Posterior vena cava (tissue), 2 donors: Measurements from ENCODE around the gene SYT6. TPM values are rescaled to one million over a fixed set of nuclear protein-coding genes. Genes with fewer than 3 reads are reported as not detected.
A peak's percentile ranks its signal among the peaks of the same experiment; 100 is the strongest.

Experiments used
- DNase-seq: peaks from one replicate; pipeline ENCODE4 v3.0.0-alpha.2; 2020; ENCODE audit warnings: low spot score
- intact Hi-C, 2 donors: fragments of 100-400 bp; cut with DNase I; formaldehyde crosslinking; loops; one replicate each; pipeline versions ENCODE4 v1.14.1 to v1.14.2; 2022 to 2023
- total RNA-seq, 2 donors: library from RNA; stranded (reverse); fragmentation: NEBNext Ultra II Directional; extraction: Animal tissue kit (Norgen Biotek cat#: 25700); gene quantifications; one replicate each; pipeline ENCODE4 v1.2.1, GENCODE V29; 2021
- donor health status: DM: yes; HTN: yes; CAD: no.
- donor health status: DM: yes; HTN: yes; CAD: no.

The SYT6 gene
- total RNA-seq, 2 donors from 2014 or later: 0.10 TPM; not detected in 1

DNA sequence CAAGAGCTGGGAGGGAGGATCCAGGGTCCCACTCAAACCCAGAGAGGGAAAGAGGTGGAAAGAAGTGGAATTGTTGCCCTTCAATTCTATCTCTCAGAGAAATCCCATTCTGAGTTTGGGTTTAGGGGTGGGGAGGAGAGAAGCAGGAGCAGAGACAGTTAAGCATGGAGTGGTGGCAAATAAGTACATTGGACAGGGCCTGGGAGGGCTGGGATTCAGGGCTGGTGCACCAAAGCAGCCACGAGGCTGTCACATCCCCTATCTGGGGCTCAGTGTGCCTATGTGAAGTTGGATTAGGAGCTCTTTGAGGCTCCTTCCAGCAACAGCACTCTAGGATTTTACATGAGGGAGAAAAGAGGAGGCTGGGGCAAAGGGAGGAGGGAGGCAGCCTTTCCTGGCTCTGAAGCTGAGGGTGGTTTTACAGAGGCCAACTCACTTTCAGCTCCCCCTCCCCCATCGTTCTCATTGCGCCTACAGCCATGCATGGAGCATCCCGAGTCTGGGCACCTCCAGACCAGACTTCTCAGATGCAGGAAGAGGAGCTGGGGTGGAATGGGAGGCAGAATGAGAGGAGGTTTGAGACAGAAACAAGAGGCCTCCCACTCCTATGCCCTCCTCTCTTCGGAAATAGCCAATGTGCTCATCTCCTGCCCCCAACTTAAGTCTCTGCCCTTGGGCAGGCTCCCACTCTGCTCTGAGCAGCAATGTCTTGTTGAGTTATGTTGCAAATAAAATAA is 3.0 kb upstream of the SYT6 start:
- DNase-seq: no peak
- intact Hi-C loops: no loop called here

DNA sequence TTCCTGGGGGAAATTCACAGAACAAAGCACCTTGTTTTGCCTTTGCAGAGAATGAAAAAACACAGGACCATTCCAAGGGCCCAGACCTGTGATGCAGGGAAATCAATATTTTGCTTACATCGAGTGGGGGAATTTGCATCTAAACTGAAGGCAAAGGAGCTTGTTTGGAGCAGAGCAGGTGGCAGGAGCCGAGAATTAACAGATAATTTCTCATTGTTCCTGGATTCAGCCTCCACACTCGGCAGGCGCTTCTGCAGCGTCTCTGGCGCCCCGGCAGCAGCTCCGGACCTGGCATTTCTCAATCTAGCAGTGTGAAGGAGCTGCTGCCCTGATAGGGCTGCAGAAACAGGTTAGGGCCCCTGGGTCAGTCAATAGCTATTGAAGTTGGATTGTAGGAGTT is 2.0 kb upstream of the SYT6 start:
- intact Hi-C loops: no loop called here

GRCh38 chr1:114154963-114155322 is 1.3 kb upstream of the SYT6 start:
- DNase-seq: peak; percentile 83
- intact Hi-C loops: no loop called here

More for the DNA sequence above, 2.0 kb upstream of the SYT6 start:
- no peak for DNase-seq

DNA sequence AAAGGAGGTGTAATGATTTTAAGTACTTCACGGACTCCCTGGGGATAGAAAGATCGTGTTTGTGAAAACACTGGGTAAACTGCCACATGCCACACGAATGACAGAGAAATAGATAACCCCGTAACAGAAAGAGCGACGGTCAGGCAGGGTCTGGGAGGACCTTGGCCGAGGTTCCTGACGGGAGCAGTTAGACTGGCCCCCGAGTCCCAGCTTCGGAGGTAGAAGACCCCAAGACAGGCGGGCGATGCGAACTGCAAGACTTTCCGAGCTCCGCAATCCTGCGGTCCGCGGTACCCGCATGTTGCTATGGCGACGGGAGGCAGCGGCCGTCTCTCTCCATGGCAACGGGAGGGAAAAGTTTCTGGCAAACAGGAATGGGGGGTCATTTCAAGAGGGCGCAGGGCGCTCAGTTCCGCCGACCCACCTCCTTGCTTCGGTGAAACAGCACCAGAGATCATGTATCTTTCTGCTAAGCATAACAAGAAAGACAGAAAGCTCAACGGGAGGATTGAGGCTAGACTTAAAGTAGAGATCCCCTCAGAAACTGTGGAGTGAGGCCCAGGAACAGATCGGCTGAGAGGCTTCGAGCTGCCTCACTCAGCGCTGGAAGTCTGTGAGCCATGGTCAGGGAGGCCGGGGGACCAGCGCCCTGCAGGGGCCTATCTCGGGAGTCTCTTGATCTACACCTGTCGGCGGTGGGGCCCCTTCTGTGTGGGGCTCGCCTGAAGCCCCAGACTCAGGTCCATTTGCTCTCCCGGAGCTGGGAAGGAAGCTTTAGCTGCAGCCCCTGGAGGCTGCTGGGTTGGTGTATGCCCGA is 685 bp upstream of the SYT6 start:
- no peak for DNase-seq
- intact Hi-C loops: no loop called here

DNA sequence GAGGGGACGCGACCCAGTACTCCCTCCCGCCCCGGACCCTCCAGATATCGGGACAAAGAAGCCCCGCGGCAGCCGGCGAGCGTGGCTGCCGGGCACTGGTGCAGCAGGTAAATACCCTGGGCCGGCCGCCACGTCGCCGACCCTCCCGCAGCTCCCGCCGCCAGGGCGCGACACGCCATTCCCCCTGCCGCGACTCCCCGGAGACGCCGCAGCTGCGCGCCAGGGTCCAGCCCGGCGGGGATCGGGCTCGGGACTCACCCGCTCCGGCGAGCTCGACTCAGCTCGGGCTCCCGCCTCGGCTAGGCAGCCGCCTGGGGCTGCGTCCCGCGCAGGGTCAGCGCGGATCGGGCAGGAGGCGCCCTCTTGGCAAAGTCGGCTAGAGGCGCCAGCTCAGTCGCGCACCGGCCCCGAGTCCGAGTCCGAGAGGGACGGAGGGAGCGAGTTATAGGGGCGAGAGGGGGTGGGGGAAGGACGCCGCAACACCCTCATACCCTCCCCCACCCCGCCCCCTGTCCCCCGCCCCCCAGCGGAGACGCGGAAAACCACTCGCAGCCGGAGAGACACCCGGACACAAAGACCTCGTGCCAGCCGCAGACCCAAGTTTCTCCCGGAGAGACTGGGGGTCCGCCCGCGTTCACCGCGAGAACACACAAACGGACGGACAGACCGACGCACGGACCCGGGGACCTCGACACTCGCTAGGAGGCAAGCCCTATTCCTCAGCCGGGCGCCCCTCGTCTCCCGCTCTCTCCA is 985 bp downstream of the SYT6 start:
- intact Hi-C loops: no loop called here

DNA sequence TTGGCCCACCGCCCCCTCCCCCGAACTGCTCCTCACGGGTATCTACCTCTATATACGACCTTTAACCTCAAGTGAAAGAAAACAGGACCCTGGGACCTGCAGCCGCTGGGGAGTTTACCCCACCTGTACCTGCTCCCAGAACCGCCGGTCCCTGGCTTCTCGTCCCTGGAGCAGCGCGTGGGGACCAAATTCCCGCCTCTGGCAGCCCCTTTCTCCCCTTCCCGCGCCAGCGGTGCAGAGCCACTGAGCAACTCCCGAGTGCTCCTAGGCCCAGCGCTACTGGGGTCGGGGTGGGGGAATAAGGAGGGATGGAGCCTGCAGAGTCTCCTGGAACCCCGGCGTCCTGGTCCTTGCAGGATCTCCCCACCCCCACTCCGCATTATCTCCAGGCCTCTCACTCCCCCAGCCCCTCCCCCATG is 1.6 kb downstream of the SYT6 start:
- intact Hi-C loops: no loop called here
- no peak for DNase-seq

More for the DNA sequence above, 985 bp downstream of the SYT6 start:
- DNase-seq: no peak

DNA sequence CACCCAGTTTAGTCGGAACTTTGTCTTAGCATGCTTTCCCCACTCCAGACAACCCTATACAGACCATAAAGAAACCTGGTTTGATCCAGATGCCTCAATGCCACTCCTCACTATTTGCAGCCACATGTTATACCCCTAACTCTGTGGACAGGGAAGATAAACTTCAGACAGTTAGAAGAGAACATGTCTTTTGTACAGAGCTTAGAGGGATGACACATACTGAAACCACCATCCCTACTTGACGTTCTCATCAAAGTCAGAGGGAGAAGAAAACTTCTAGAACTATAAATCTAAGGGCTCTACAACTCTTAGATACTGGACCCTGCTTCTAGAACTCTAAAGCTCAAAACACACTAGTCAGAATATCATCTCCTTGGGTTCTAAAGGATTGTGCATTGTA is 3.7 kb downstream of the SYT6 start:
- DNase-seq: no peak
- intact Hi-C loops: no loop called here

- no peak for DNase-seq
- intact Hi-C loops: no loop called here
Measured at GRCh38 chr1:114149211-114149610, 4.5 kb downstream of the SYT6 start.

DNA sequence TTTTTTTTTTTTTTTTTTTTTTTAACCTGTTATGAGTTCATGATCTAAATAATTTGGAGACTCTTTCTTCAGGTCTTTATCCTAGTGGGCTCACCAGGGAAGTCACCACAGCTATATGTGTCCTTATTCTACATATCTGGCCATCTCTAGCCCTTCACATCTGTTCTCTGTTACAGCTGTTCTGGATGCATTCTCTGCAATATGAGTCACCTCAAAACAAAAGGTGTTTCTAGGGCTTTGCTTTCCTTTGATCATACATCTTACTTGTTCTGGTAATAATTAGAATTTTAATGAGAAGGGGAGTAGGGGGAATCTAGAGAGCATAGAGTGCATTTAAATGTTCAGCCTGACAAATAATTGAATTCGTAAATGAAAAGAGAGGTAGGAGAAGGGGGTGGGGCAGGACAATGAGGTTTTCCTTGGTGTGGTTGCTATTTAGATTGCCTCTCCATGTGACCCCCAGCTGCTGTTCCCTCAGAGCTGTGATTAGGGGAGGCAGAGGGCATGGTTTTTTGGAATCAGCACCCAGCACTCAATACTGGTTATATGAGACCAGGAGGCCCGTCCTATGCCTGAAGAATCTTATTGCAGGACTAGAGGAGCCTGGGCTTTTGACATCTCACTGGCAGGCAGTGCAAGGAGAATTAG is 8.0 kb downstream of the SYT6 start:
- DNase-seq: no peak
- intact Hi-C loops: no loop called here

DNA sequence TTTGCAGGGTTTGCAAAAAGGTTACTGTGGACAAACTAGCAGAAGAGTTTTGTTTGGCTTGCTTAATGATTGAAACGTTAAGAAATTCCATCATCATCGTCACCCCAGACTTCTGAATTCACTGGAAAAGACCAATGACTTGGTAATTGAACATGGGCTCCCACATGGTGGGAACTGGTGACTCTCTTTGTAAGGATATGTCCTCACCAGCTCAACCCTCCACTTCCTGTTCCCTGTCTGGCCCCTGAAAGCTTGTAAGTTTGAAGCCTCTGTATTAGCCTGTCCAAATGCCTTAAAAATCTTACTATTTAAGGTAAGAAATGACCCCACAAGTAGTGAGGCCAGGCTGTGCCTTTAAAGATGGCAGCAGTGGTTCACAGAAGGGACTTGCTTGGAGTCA is 9.7 kb downstream of the SYT6 start:
- DNase-seq: no peak
- intact Hi-C loops: no loop called here

DNA sequence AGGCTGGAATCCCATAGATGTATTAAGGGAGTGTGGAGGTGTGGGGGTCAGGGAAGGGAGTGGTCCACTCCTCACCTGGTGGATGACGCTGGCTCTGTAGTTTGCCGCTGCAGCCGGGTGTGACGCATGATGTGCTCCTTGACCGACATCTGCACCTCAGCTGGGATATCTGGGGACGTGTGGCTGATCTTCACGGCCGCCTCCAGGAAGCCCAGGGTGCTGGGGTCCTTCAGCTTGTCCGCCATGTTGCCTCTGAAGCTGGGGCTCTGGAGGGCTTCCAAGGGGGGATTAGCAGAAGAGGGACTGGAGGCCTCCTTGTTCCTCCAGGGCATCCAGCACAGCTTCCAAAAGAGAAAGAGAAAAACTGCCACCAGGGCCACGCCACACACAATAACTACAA is 14.1 kb downstream of the SYT6 start:
- intact Hi-C loops: no loop called here
- DNase-seq: no peak

DNA sequence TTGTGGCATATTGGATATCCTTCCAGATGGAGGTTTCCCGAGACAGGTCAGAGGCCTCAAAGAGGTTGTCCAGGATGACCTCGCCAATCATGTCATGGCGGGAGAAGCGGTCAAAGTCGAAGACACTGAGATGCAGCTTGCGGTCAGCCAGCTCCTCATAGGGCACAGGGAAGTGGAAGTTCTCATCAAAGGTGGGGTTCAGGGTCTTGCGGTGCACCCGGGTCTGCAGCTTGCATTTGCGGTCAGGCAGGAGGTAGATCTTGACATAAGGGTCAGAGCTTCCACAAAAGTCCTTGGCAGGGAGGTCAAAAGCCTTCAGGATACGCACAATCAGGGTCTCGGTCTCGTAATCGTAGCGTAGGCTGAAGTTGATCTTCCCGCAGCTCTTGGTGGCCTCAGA is 16.2 kb downstream of the SYT6 start:
- intact Hi-C loops: no loop called here

GRCh38 chr1:114135786-114136185 is 17.9 kb downstream of the SYT6 start:
- no peak for DNase-seq
- intact Hi-C loops: no loop called here

More for the DNA sequence above, 16.2 kb downstream of the SYT6 start:
- DNase-seq: no peak

DNA sequence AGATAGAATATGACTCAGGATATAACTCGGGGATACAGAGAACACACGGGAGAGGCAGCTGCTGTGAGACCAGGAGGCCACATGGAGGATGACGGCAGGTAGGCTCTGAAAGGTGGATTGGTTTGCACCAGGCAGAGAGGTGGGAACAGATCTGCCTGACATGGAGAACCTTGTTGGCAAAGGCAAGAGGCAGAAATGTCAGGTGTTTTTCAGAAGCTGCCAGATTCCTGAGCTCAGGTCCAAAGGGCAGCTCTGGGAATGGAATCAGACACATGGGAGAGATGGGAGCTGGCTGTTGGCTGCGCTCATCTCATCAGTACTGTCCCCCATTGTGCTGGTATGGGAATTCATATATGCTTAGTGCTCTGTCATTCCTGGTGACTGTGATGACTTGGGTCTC is 19.2 kb downstream of the SYT6 start:
- no peak for DNase-seq
- intact Hi-C loops: no loop called here

DNA sequence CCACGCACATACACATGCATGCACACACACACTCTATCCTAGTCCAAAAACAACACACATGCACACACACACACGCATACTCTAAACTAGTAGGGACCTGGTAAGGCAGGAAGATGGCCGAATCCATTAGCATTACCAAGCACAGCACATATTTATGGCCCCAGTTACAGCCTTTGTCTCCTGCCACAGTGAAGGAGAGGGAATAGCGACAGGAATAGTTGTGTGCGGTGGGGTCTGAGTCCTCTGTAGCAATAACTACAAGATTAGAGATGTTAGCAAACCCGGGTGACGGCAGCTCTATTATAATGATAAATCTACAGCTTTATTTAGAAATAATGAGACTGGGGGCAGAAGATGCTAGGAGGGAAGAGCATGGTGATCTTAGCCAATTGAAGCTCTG is 20.5 kb downstream of the SYT6 start:
- no peak for DNase-seq
- intact Hi-C loops: no loop called here

DNA sequence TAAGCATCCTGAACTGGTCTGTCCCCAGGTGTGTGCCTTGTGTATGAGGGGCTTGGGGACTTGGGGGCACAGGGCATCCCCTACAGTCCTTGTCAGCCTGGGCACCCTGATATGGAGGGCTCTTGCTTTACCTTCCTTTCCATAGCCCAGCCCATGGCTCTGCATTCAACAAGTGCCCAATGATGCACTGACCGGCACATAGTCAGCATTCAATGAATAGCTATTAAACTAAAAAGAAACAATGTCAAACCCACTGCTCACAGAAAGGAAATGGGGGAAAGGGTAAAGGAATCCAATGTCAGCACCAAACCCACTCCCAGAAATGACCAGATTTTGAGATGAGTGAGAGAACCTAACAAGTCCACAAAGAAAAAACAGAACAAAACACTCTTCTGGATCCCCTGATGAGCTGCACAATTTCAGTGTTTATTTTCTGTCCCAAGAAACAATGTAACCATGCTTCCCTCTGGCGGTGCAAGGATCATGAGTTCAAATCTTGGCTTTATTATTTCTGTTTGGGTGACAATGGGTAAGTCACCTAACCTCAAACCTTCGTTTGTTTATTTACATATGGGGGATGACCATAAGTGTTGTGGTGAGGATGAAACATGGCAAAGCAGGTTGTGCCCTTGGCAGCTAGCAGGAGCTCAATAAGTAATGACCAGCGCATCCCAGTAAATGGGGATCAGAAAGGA is 22.0 kb downstream of the SYT6 start:
- no peak for DNase-seq
- intact Hi-C loops: no loop called here

GRCh38 chr1:114130846-114131525 is 22.7 kb downstream of the SYT6 start:
- intact Hi-C loops: no loop called here
- no peak for DNase-seq

GRCh38 chr1:114130213-114130612 is 23.5 kb downstream of the SYT6 start:
- intact Hi-C loops: no loop called here
- no peak for DNase-seq

DNA sequence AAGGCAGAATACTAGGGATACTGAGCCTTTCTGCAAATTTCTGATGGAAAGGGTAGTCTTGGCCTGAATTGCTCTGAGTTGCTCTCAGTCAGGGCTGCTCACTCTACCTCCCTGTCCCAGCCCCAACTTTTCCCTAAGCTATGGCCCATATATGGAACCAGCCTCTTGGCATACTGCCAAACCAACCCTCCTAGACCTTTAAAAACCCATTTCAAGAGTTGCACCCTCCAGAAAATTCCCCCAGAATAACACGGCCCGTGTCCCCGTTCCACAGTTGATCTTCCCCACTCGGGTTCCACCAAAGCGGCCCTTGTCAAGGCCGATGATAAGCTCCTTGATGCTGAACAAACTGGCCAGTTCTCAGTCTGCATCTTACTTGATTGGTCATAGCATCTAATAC is 25.4 kb downstream of the SYT6 start:
- intact Hi-C loops: no loop called here
- DNase-seq: no peak
